Activated CD4-positive, alpha-beta memory T cell treated with anti-CD3 and anti-CD28 coated beads for 36 hours (primary cell): Measurements from ENCODE around the gene ABCA2. TPM values are rescaled to one million over a fixed set of nuclear protein-coding genes. Genes with fewer than 3 reads are reported as not detected.

Experiments used
- CTCF ChIA-PET: fragments of 350-600 bp; sonication (Branson Sonifier 250); formaldehyde crosslinking; loops from one replicate; lab custom pipeline; 2021; ENCODE audit warnings: antibody characterized with exemption, inconsistent platforms; lab: Charles Lee
- POLR2A ChIA-PET: fragments of 350-600 bp; sonication (Branson Sonifier 250); formaldehyde crosslinking; loops from one replicate; lab custom pipeline; 2021; ENCODE audit warnings: antibody characterized with exemption; lab: Charles Lee
- DNase-seq: peaks from one replicate; pipeline ENCODE4 v3.0.0-alpha.2; 2020
- H3K27ac Mint-ChIP-seq: one replicate; pipeline ENCODE4 v1.8.0; 2021; ENCODE audit warnings: mixed read lengths
- H3K27me3 Mint-ChIP-seq: one replicate; pipeline ENCODE4 v1.8.0; 2021; ENCODE audit warnings: mixed read lengths
- H3K36me3 Mint-ChIP-seq: one replicate; pipeline ENCODE4 v1.8.0; 2021; ENCODE audit warnings: mixed read lengths
- H3K4me1 Mint-ChIP-seq: one replicate; pipeline ENCODE4 v1.8.0; 2021; ENCODE audit warnings: low read depth, mixed read lengths
- H3K4me3 Mint-ChIP-seq: one replicate; pipeline ENCODE4 v1.8.0; 2021; ENCODE audit warnings: mild to moderate bottlenecking, mixed read lengths
- H3K9me3 Mint-ChIP-seq: one replicate; pipeline ENCODE4 v1.8.0; 2021; ENCODE audit warnings: mixed read lengths
- intact Hi-C: fragments of 100-400 bp; cut with micrococcal nuclease; formaldehyde crosslinking; loops from one replicate; pipeline ENCODE4 v1.15.1; 2023
- total RNA-seq, 2 experiments: library from RNA; stranded (reverse); gene quantifications; one replicate each; pipeline ENCODE4 v1.2.3, GENCODE V29; 2021

ABCA2 gene
- total RNA-seq, 2 experiments from 2014 or later, result 22.1 to 22.9 TPM

- CTCF ChIA-PET, result no interaction called here
- DNase-seq, result no peak
- H3K4me3 Mint-ChIP-seq, result no peak overlapping the region
- POLR2A ChIA-PET, result no interaction called here
- H3K9me3 Mint-ChIP-seq, result no peaks in the 10 kb centered on the region
- no peaks in the 10 kb centered on the region for H3K4me1 Mint-ChIP-seq
- no peaks in the 10 kb centered on the region for H3K36me3 Mint-ChIP-seq
- no peak overlapping the region for H3K27ac Mint-ChIP-seq
- intact Hi-C loops, result no loop called here
- H3K27me3 Mint-ChIP-seq, result no peaks in the 10 kb centered on the region
Observed at GRCh38 chr9:137017071-137017470, 11.0 kb downstream of the ABCA2 start.

DNA sequence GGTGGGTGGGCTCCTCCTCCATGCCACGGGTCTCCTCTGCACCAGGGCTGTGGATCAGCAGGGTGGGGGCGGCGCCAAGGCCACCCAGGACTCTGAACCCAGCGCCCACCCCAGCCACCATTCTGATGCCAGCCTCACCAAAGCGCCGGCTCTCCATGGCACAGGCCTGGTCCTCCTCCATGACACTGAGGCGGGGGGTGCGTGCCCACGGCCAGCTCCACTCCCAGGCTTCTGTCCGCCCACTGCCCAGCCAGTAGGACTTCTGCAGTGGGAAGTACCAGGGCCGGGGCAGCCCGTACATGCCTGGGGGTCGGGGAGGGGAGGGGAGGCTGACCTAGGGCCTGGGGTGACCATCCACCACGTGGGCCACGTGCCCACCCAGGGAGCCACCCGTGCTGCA lies 11.6 kb downstream of the ABCA2 start:
- DNase-seq, result no peak
- no peak overlapping the region for H3K27ac Mint-ChIP-seq
- H3K4me3 Mint-ChIP-seq, result no peak overlapping the region
- H3K4me1 Mint-ChIP-seq, result no peaks in the 10 kb centered on the region
- no peaks in the 10 kb centered on the region for H3K27me3 Mint-ChIP-seq
- CTCF ChIA-PET, result no interaction called here
- H3K36me3 Mint-ChIP-seq, result no peaks in the 10 kb centered on the region
- intact Hi-C loops, result no loop called here
- POLR2A ChIA-PET, result no interaction called here
- no peaks in the 10 kb centered on the region for H3K9me3 Mint-ChIP-seq

DNA sequence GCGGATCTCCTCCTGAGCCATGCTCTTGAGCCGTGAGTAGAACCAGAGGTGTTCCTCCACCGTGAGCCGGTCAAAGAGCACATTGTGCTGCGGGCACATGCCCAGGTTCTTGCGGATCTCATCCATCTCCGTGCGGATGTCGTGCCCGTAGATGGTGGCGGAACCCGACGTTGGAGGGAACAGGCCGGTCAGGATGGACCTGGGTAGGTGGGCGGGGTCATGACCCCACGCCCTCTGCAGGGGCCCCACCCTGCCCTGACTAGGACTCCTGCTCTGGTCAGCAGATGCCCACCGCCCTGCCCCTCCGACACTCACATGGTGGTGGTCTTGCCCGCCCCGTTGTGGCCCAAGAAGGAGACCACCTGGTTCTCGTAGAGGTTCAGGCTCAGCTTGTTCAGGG lies 12.1 kb downstream of the ABCA2 start:
- Mint-ChIP-seq H3K9me3 (no peaks in the 10 kb centered on the region), H3K4me1 (no peaks in the 10 kb centered on the region), H3K4me3 (no peak overlapping the region), H3K27ac (no peak overlapping the region), H3K36me3 (no peaks in the 10 kb centered on the region), H3K27me3 (no peaks in the 10 kb centered on the region)
- ChIA-PET CTCF (no interaction called here), POLR2A (no interaction called here)
- no peak for DNase-seq
- intact Hi-C loops, result no loop called here

DNA sequence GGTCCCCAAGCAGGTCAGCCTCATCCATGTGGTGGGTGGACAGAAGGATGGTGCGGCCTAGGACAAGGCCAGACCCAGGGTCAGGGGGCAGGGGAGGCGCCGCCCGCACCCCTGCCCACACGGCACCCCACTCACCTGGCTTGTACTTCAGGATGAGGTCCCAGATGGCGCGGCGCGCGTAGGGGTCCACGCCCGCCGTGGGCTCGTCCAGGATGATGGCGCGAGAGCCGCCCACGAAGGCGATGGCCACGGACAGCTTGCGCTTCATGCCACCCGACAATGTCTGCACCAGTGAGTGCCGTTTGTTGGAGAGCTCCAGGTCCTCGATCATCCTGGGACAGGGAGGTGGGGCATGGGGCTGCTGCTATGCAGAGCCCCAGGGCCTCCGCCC lies 12.5 kb downstream of the ABCA2 start:
- intact Hi-C loops, result no loop called here

GRCh38 chr9:137014776-137015539 lies 13.1 kb downstream of the ABCA2 start:
- CTCF ChIA-PET, result interaction anchor here (1.6 kb wide), 1 partner anchor 14 kb away, joined by 4 read pairs; no protein-coding TSS in a partner anchor
- Mint-ChIP-seq H3K36me3 (no peaks in the 10 kb centered on the region), H3K27me3 (no peaks in the 10 kb centered on the region), H3K9me3 (no peaks in the 10 kb centered on the region), H3K4me1 (no peaks in the 10 kb centered on the region), H3K27ac (no peak overlapping the region), H3K4me3 (no peak overlapping the region)
- intact Hi-C loops, result no loop called here
- POLR2A ChIA-PET, result no interaction called here
- DNase-seq, result no peak

More for the DNA sequence above, 12.5 kb downstream of the ABCA2 start:
- Mint-ChIP-seq H3K27ac (no peak overlapping the region), H3K4me1 (no peaks in the 10 kb centered on the region), H3K4me3 (no peak overlapping the region), H3K9me3 (no peaks in the 10 kb centered on the region), H3K36me3 (no peaks in the 10 kb centered on the region), H3K27me3 (no peaks in the 10 kb centered on the region)
- ChIA-PET POLR2A (no interaction called here), CTCF (interaction anchor here (1.6 kb wide), 1 partner anchor 14 kb away, joined by 4 read pairs; no protein-coding TSS in a partner anchor)
- DNase-seq, result no peak

DNA sequence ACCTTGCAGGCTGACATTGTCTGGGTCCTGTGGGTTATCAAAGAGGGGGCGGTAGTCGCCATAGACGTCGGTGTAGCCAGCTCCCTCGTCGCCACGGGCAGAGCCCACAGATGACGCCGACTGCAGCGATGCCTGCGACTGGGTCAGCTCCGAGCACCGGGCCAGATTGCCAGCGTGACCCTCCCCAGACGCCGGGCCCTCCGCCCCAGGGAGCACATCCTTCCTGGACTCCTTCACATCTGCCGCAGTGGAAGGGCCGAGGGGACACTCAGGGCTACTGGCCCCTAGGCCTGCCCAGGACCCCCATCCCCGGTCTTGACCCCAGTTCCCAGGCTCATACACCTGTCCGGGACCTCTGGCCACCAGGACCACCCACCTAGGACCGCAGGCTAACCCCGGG lies 13.9 kb downstream of the ABCA2 start:
- H3K27ac Mint-ChIP-seq, result no peak overlapping the region
- no peaks in the 10 kb centered on the region for H3K27me3 Mint-ChIP-seq
- intact Hi-C loops, result no loop called here
- no peaks in the 10 kb centered on the region for H3K4me1 Mint-ChIP-seq
- no peak overlapping the region for H3K4me3 Mint-ChIP-seq
- no peaks in the 10 kb centered on the region for H3K9me3 Mint-ChIP-seq
- no peaks in the 10 kb centered on the region for H3K36me3 Mint-ChIP-seq
- ChIA-PET CTCF (interaction anchor here (1.6 kb wide), 1 partner anchor 15 kb away, joined by 4 read pairs; no protein-coding TSS in a partner anchor), POLR2A (no interaction called here)
- DNase-seq, result no peak

DNA sequence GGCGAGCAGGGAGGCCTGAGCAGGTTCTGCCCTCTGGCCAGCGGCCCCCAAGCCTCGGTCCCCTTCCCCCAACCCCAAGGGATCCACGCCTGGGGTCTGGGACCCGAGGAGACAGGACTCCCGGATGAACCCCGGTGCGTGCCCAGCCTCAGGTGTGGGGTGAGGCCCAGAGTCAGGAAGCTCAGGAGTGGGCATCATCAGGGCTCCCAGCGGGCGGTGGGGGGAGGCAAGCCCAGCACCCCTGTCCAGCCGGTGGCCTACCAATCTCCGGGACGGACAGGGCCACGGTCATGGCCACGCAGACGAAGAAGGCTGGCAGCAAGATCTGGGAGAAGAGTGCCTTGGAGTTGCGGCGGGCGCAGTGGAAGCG lies 14.5 kb downstream of the ABCA2 start:
- DNase-seq, result no peak
- ChIA-PET CTCF (no interaction called here), POLR2A (no interaction called here)
- Mint-ChIP-seq H3K4me3 (no peak overlapping the region), H3K27ac (no peak overlapping the region), H3K4me1 (no peaks in the 10 kb centered on the region), H3K27me3 (no peaks in the 10 kb centered on the region), H3K9me3 (no peaks in the 10 kb centered on the region), H3K36me3 (no peaks in the 10 kb centered on the region)
- intact Hi-C loops, result no loop called here

DNA sequence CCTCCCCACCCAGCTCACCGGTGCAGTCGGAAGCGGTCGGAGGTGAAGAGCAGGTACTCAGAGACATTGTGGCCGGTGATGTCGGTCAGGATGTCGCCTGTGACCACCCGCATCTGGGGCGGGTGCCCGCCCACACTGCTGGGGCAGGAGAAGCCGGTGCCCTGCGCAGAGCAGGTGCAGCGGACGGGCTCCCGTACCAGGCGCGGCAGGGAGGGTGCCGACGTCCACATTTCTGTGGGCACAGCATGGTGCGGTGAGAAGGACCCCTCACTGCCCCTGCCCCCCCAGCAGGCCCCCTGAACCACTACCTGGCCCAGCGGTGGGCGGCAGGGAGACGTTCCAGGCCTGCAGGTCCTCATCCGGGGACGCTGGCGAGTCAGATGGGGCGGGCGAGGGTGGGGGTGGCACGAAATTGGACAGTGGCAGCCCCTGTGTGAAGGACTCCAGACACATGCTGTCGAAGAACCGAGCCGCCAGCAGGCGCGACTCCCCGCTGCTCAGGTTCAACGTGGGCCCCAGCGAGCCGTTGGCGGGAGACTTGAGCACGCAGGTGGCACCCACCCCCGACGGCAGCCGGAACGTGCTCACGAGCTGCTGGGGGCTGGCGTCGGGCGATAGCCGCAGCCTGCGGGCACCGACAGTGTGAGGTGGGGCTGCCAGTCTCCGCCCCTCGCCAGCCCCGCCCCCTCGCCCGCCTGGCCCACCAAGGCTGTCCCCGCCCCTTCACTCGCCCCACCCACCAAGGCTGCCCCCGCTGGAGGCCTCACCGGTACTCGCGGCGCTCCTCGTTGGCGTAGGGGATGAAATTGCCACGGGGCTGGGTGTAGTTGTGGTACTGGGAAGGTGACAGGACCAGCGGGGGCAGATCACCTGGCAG lies 15.1 kb downstream of the ABCA2 start:
- H3K36me3 Mint-ChIP-seq, result no peaks in the 10 kb centered on the region
- no peak for DNase-seq
- H3K27me3 Mint-ChIP-seq, result no peaks in the 10 kb centered on the region
- intact Hi-C loops, result no loop called here
- ChIA-PET CTCF (interaction anchor here (1.3 kb wide), 1 partner anchor 22 kb away, joined by 4 read pairs; no protein-coding TSS in a partner anchor), POLR2A (no interaction called here)
- no peak overlapping the region for H3K27ac Mint-ChIP-seq
- H3K4me3 Mint-ChIP-seq, result no peak overlapping the region
- no peaks in the 10 kb centered on the region for H3K4me1 Mint-ChIP-seq
- no peaks in the 10 kb centered on the region for H3K9me3 Mint-ChIP-seq

DNA sequence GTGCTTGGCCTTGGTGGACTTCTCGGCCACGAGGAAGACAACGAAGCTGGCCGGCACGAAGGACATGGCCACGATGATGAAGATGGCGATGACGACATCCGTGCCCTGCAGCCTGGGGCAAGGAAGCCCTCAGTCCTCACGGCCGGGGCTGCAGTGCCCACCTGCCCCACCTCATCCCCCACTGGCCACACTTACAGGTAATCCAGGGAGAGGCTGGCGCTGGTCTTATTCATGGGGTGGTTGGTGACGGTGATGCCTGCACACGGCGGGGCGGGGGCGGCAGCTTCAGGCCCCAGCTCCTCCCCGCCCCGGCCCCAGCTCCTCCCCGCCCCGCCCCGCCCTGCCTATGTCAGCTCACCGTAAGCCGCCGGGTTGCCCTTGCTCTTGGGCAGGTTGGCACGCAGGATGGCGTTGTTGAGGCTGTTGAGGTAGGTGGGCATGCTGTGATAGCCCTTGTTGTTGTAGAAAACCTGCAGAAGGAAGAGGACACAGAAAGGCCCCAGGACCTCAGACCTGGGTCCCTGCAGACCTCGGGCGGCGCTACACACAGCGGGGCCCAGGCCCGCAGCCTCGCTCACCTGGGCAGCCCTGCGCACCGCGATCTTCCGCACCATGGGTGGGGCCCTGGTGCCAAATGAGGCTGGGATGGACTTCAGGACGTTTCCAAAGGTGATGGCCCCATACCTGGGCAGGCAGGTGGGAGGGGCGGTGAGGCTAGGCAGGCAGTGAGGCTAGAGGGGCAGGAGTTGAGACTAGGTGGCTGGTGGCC lies 15.9 kb downstream of the ABCA2 start:
- no peak for DNase-seq
- Mint-ChIP-seq H3K27me3 (no peaks in the 10 kb centered on the region), H3K36me3 (no peaks in the 10 kb centered on the region), H3K4me1 (no peaks in the 10 kb centered on the region), H3K9me3 (no peaks in the 10 kb centered on the region), H3K4me3 (no peak overlapping the region), H3K27ac (no peak overlapping the region)
- POLR2A ChIA-PET, result no interaction called here
- intact Hi-C loops, result no loop called here
- CTCF ChIA-PET, result interaction anchor here (1.3 kb wide), 1 partner anchor 23 kb away, joined by 4 read pairs; no protein-coding TSS in a partner anchor

- POLR2A ChIA-PET, result no interaction called here
- Mint-ChIP-seq H3K36me3 (no peaks in the 10 kb centered on the region), H3K4me1 (peaks cover 2% of the 10 kb centered on the region), H3K27me3 (no peaks in the 10 kb centered on the region), H3K27ac (no peak overlapping the region), H3K4me3 (no peak overlapping the region), H3K9me3 (no peaks in the 10 kb centered on the region)
- no peak for DNase-seq
- intact Hi-C loops, result no loop called here
- CTCF ChIA-PET, result interaction anchor here (1.3 kb wide), 1 partner anchor 24 kb away, joined by 4 read pairs; no protein-coding TSS in a partner anchor
Observed at GRCh38 chr9:137011156-137011555, 16.9 kb downstream of the ABCA2 start.

DNA sequence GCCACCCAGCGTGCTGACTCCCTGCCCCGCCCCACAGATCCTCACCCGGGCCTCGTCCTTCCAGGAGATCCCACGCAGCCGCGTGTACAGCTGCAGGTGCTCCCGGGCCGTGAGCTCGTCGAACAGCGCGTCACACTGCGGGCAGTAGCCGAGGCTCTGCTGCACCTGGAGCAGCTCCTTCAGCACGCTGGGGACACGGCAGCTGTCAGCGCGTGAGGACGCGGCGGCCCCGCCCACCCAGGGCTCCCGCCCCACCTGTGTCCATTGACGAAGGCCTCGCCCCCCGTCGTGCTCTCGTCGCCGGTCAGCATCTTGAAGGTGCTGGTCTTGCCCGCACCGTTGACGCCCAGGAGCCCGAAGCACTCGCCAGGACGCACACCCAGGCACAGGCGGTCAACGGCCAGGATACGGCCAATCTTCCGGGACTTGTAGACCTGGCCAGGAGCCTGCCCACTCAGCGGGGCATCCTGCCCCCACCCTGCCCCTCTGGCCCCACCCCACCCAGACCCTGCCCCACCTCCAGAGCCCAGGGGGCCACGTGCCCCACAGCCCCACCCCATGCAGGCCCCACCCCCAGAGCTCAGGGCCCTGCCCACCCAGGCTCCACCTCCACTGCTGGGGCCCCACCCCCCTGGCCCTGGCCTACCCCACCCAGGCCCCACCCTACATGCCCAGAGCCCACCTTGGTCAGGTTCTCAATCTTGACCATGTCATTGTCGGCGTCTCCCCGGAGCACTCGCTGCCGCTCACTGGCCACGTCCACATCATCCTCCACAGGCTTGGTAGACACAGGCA lies 17.9 kb downstream of the ABCA2 start:
- no peak for DNase-seq
- Mint-ChIP-seq H3K27ac (no peak overlapping the region), H3K4me1 (peaks cover 3% of the 10 kb centered on the region), H3K9me3 (no peaks in the 10 kb centered on the region), H3K4me3 (no peak overlapping the region), H3K27me3 (no peaks in the 10 kb centered on the region), H3K36me3 (no peaks in the 10 kb centered on the region)
- CTCF ChIA-PET, result no interaction called here
- intact Hi-C loops, result no loop called here
- POLR2A ChIA-PET, result no interaction called here
